GM19351 (cell line): ENCODE measurements around the gene TMEM109.

ENCODE experiments used
- ATAC-seq: cut with Tn5 transposase; IDR thresholded peaks from one replicate; pipeline ENCODE4 v1.9.1; 2021; ENCODE audit warnings: mild to moderate bottlenecking, moderate library complexity; ENCODE audit not compliant: unreplicated experiment

The TMEM109 gene

DNA sequence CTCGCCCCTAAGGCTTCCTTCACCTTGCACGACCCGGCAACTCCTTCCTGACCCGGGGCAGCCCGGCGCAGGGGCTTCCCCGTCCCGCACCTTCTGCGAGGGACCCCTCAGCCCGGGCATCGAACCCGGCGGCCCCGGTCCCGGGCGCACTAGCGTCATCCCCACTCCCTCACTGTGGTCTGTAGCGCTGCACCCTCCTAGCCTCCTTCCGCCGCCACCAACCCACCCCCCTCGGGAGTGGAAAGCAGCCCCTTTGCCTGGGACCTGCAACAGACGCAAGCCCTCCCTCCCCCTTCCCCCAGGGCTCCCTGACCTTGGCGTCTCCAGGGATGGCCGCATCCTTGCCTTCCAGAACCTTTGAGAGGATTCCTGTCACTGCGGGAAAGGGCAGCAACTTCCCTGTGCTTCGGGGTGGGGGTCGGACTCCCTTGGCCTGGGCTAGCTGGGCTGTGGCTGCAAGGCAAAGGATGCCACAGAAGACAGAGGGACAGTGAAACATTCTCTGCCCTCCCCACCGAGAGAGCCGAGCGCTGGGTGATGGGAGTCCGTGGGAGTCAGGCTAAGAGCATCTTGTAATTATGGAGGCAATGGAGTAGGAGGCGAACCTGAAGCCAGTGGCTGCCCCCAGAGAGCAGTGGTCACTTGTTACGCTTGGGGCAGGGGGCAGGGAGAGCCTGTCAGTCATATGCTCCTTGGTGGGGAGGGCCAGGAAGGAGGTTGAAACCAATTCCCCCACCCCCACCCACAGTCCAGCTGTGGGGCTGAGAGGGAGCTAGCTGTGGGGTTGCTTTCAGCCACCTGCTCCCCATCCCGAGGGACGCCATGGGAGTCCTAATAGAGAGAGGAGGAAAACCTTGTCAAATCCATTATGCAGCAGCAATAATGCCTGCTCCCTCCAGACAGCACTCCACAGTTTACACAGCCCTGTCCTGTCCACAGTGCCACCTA is 11.2 kb downstream of the TMEM109 start:
- ATAC-seq = no peak

DNA sequence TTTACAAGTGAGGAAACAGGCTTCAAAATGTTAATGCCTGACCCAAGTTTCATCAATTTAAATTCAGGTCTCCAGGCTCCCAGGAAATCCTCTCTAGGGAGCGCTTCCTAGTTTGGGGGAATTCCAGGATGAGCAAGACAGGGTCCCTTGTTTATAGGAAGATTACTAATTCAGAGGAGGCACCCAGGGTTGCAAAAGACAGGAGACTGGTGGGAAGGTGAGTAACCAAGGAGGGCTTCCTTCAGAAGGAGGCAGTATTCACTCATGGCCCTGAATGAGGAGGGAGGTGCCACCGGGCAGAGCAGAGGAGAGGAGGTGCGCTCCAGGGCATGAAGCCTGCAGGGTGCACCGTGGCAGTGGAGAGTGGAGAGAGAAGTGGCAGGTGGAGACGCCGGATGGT is 11.9 kb downstream of the TMEM109 start:
- no peak for ATAC-seq

DNA sequence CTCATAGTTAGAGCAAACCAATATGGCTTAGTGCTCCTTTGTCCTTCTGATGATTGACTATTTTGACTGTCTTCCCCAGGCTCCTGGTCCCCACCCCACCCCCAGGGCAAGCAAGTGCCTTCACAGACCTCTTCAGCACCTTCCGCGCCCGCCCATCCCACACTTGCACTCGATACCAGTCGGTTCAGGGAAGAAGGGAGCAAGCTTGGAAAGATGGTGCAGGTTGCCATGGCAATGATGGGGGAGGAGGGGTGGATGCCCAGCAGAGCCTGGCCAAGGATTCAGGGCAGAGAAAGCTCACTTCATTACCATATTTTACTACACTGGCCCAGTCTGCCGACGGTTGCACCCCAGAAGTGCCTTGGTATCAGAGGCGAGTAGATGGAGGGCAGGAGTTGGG is 12.5 kb downstream of the TMEM109 start:
- no peak for ATAC-seq

DNA sequence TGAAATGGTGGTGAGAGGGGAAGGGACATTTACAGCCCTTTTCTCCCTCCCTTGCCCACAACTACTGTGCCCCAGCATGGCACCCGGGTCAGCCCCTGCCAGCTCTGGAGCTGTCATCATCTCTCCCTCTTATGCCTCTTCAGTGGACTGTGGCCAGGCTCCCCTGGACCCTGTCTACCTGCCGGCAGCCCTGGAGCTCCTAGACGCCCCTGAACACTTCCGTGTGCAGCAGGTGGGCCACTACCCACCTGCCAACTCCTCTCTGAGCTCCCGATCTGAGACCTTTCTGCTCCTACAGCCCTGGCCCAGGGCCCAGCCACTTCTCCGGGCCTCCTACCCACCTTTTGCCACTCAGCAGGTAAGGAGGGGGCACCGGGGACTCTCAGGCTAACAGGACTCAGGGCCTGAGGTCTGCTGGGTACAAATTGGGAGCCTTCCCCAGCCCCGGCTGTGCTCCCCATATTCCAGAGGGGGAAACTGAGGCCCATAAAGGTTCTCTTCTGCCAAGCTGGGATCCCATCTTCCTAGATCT is 13.2 kb downstream of the TMEM109 start:
- no peak for ATAC-seq

DNA sequence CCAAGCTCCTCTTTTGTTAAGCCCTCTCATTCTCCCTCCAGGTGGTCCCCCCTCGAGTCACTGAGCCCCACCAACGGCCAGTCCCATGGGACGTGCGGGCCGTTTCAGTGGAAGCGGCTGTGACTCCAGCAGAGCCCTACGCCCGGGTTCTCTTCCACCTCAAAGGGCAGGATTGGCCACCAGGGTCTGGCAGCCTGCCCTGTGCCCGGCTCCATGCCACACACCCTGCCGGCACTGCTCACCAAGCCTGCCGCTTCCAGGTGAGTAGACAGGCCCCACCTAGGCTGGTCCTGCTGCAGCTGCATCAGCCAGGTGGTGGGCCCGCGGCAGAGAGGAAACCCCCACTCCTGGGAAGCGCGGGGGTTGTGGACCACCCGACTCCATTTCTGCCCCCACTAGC is 13.6 kb downstream of the TMEM109 start:
- ATAC-seq = no peak

DNA sequence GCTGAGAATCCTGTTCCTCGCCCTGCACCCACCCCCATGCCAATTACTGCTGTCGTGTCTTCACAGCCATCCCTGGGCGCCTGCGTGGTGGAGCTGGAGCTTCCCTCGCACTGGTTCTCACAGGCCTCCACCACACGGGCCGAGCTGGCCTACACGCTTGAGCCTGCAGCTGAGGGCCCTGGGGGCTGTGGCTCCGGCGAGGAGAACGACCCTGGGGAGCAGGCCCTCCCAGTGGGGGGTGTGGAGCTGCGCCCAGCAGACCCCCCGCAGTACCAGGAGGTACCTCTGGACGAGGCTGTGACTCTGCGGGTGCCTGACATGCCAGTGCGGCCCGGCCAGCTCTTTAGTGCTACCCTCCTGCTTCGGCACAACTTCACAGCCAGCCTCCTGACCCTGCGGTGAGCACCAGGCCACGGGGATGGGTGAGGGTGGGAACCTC is 14.6 kb downstream of the TMEM109 start:
- ATAC-seq = no peak

DNA sequence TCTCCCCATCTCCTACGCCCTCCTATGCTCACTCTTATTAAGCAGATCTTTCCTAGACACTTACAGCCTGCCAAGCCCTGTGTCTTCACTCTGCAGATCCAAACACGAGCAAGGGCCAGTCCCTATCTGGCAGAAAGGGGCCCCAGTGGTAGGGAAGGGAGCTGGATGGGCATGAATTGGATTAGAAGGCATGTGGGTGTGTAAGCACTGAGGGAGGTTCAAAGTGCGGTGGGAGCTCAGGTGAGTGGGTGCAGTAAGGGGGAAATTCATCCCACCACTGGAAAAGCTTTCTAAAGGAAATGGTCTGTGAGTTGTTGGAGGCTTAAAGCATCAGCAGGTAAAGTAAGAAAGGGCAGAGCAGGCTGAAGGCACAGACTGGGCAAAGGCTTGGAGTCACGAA is 15.8 kb downstream of the TMEM109 start:
- ATAC-seq = no peak

DNA sequence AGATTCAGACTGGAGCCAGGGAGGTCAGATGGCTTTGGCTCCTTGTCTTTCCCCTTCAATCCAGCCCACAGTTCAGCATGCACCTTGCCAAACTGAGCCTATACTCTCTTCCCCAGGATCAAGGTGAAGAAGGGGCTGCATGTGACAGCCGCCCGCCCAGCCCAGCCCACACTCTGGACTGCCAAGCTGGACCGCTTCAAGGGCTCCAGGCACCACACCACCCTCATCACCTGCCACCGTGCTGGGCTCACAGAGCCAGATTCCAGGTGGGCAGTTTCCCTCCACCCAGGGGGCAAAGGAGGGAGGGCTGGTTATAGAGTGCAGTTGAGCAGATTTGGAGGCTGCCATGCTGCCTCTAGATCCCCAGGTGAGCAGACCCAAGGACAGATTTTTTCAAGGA is 16.4 kb downstream of the TMEM109 start:
- no peak for ATAC-seq

DNA sequence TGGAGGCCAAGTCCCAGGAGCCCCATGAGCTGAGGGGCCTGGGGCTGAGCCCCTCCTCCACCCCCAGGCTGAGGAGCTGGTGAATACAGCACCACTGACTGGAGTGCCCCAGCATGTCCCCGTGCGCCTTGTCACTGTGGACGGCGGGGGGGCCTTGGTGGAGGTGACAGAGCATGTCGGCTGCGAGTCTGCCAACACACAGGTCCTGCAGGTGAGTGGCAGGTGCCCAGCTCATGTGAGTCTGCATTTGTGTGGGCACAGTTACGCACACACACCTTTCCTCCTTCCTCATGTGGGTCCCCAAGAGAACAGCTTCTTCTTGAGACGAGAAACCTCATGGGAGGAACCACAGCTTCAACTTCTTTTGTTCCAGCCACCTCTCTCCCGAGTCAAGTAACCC is 18.0 kb downstream of the TMEM109 start:
- ATAC-seq = no peak

DNA sequence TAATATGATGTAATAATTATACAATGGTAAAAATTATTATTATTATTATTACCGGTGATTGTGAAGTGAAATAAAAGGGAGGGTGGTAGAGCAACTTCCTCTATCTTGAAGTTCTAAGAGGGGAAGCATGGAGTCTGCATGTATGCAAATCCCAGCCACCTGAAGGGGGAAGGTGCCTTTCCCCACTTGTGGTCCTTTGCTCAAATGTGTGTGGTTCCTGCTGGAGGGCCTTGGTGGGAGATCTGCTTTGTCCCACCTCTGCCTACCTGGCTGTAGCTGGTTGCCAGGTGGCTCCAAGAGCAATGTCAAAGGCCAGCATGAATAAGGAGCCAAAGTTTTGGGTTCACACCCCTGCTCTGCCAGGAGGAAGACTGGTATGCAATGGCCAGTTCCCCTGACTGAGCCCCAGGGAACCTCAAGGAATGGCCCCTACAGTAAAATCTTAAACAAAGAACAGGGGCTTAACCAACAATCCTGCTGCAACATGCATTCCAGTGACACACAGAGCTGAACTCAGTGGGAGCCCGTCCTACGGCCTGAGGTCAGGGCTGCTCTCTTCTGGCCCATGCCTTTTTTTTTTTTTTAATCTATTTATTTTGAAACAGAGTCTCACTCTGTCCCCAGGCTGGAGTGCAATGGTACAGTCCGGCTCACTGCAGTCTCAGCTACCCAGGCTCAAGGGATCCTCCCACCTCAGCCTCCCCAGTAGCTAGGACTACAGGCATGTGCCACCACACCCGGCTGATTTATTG is 18.8 kb downstream of the TMEM109 start:
- no peak for ATAC-seq

DNA sequence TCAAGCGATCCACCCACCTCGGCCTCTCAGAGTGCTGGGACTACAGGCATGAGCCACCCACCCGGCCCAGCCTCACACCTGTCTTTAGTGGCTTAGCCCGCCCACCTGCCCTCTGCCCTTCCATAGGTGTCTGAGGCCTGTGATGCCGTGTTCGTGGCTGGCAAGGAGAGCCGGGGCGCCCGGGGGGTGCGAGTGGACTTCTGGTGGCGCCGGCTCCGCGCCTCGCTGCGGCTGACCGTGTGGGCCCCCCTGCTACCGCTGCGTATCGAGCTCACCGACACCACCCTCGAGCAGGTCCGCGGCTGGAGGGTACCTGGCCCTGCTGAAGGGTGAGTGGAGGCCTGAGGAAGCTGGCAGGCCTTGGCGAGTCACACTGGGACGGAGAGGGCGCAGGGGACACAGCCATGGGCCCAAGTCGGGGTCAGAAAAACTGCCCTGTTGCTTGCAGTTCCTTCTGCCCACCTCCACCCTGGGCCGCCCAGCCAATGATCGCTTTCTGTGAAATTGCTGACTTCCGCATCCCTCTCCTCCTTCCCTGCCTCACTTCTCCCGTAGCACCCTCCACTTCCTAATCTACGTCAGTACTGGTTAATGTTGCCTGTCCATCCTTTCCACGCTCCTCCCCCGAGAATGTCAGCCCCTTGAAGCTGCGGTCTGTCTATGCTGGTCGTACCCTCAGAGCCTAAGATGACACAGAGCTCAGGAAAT is 19.6 kb downstream of the TMEM109 start:
- no peak for ATAC-seq

DNA sequence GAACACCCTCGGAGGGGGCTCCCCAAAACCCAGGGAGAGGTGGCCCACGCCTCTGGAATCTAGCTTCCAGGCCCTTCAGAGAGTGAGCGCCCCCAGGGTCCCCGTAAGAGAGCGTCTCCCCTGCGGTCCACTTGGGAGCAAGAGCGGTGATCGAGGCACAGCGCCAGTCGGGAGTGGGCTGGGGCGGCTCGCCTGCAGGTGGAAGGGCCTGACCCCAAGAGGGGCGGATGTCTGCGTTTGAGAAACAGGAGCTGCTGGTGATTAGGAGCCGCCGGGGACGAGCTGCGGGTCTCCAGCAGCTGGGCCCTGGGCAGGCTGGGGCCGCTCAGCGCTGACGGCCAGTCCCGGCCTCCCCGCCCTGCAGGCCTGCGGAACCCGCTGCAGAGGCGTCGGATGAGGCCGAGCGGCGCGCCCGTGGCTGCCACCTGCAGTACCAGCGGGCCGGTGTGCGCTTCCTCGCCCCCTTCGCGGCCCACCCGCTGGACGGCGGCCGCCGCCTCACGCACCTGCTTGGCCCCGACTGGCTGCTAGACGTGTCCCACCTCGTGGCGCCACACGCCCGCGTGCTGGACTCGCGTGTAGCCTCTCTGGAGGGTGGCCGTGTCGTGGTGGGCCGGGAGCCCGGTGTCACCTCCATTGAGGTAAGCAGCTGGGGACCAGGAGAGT is 20.3 kb downstream of the TMEM109 start:
- no peak for ATAC-seq

DNA sequence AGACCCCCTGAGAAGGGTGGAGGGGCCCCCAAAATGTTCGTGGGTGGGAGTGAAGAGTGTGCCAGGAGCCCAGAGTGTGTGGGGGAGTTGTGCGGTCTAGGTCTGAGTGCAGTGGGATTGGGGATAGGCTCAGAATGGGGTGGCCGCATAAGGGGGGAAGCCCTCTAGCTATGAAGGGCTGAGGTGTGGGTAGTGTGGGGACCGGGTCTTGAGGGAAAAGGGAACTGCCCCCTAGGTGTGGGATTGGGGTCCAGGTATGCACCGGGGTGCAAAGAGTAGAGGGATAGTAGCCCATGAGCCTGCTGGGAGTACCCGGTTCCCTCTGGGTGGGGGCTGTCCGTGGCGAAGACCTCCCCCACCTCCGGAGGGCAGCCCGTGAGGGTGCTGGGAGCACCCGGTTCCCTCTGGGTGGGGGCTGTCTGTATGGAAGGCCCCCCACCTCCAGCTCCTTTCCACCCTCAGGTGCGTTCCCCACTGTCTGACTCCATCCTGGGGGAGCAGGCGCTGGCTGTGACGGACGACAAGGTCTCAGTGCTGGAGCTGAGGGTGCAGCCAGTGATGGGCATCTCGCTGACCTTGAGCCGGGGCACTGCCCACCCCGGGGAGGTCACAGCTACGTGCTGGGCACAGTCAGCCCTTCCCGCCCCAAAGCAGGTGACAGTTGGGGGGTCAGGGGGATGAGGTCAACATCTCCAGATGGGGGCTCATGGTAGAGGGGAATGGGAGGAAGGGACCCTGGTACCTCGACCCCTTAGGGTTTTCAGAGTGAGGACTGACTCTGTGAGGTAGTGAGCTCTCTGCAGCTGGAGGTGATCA is 21.0 kb downstream of the TMEM109 start:
- ATAC-seq = no peak

DNA sequence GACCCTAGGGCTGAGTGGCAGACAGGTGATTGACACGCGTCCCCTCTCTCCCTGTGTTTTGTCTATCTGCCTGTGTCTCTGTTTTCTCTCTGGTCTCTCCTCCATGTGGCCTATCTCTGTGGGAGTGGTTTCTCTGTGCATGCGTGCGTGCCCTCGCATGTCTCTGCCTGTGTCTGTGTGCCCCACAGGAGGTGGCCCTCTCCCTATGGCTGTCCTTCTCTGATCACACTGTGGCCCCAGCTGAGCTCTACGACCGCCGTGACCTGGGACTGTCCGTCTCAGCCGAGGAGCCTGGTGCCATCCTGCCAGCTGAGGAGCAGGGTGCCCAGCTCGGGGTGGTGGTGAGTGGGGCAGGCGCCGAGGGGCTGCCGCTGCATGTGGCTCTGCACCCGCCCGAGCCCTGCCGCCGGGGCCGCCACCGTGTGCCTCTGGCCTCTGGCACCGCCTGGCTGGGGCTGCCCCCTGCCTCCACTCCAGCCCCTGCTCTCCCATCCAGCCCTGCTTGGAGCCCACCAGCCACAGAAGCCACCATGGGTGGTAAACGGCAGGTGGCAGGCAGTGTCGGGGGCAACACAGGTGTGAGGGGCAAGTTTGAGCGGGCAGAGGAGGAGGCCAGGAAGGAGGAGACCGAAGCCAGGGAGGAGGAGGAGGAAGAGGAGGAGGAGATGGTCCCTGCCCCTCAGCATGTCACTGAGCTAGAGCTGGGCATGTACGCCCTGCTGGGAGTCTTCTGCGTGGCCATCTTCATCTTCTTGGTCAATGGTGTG is 21.9 kb downstream of the TMEM109 start:
- no peak for ATAC-seq

DNA sequence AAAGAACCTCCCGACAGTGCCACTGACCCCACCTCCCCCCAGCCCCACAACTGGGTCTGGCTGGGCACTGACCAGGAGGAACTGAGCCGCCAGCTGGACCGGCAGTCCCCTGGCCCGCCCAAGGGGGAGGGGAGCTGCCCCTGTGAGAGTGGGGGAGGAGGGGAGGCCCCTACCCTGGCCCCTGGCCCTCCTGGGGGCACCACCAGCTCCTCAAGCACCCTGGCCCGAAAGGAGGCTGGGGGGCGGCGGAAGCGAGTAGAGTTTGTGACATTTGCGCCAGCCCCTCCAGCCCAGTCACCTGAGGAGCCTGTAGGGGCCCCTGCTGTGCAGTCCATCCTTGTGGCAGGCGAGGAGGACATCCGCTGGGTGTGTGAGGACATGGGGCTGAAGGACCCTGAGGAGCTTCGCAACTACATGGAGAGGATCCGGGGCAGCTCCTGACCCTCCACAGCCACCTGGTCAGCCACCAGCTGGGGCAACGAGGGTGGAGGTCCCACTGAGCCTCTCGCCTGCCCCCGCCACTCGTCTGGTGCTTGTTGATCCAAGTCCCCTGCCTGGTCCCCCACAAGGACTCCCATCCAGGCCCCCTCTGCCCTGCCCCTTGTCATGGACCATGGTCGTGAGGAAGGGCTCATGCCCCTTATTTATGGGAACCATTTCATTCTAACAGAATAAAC is 22.6 kb downstream of the TMEM109 start:
- ATAC-seq = no peak

DNA sequence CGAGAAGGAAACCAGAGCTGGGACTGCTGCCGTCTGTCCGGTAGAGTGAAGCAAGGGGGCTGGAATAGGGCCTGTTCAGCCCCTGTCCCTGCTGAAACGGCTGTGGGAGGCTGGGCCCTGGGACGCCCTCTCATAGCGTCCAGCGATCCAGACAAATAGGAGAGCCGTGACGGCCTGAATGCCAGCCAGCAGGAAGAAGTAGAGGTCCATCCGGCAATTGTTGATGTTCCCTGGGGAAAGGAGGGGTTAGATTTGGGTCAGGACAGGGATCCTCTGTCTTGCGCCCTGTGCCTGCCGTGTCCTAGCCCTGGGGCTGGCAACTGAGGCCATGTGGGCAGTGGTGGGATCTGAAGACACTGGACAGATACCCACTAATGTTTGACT is 23.2 kb downstream of the TMEM109 start:
- no peak for ATAC-seq

DNA sequence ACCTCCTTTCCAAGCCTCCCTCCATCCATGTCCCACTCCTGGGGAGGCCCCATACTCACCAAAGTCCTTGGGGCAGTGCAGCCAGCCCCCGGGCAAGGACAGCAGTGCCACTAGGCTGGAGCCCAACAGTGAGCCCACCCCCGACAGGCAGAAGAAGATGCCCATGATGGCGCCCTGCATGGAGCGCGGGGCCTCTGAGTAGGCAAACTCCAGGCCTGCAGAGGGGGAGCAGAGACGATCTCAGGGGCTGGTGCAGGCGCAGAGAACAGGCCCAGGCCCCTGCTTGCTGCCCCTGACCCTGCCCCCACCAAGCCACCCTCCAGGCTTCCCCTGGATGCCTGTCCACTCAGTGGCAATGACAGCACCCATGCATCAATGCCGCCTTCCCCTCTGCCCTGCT is 23.9 kb downstream of the TMEM109 start:
- ATAC-seq = no peak

DNA sequence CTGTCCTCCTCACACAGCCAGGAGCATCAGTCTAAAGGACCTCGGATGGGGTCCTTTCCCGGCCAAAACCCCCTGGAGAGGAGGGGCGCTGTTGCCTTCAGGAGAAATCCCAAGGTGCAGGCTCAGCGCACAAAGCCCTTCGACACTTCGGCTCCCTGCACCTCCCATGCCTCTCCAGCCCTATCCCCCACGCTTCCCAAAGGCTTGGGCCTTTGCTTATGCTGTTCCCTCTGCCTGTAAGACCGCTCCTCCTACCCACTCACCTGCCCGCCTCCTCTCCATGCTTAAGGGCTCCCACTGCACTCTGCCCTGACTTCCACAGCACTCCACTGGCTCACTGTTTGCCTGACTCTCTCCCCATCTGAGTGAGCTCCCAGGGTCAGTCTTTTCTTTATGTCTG is 24.5 kb downstream of the TMEM109 start:
- no peak for ATAC-seq

DNA sequence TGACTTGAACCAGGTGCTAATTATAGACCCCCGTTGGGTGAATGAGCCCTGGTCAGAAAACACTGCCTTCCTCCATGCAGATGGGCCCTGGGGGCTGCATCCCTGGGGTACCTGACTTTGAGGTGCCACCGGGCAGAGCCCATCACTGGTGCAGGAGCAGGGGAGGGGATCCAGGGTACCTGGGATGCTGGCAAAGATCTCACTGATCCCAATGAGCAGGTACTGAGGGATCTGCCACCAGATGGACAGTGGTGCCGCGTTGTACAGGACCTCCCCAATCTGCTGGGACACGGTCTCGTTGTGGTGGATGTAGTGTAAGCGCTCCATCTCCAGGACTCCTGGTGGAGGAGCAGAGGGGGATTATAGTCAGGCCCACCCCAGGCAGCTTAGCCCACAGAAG is 25.3 kb downstream of the TMEM109 start:
- no peak for ATAC-seq
